ENCODE results near the gene TTLL11. TPM values are rescaled to one million over a fixed set of nuclear protein-coding genes. Genes with fewer than 3 reads are reported as not detected.

Gene TTLL11
- polyA plus RNA-seq, 1 of the 3 experiments (the other 2 are of a cell fraction): 6.8 TPM

DNA sequence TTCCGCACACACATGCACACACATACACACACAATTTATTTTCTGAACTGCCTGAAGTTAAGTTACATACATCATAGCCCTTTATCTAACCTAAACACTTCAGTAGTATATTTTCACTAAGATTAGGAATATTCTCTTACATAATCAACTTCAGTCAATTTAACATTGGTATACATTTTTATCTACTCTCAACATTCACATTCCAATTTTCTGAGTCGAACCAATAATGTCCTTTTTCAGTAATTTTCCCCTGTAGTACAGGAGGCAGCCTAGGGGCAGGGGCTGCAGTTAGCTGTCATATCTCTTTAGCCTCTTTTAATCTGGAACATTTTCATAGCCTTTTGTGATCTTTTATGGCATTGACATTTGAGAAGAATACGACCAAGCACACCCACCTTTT is 291.5 kb downstream of the TTLL11 start:
- DNase-seq: no peak
- Histone ChIP-seq H3K27ac (ENCODE audit: low read depth in 2 of 2, low read length in 1 of 2) (no peak overlapping the region), H3K27me3 (ENCODE audit: insufficient read depth) (no peaks in the 10 kb centered on the region), H3K4me3 (ENCODE audit: low read depth in 2 of 2, low read length in 1 of 2) (no peak overlapping the region), H3K4me2 (no peak overlapping the region), H3K79me2 (ENCODE audit: insufficient read depth) (no peaks in the 10 kb centered on the region), H3K36me3 (replicated peaks in 1 of 2; ENCODE audit: control insufficient read depth in 1 of 2, insufficient read depth in 2 of 2, low read length in 1 of 2) (no peaks in the 10 kb centered on the region), H4K20me1 (ENCODE audit: insufficient read depth) (no peaks in the 10 kb centered on the region), H3K9me3 (peaks cover 6% of the 10 kb centered on the region; the same call in 1 of the 2 replicates), H2AFZ (ENCODE audit: low read depth) (no peak overlapping the region), H3K9me2 (no peaks in the 10 kb centered on the region), H3K4me1 (ENCODE audit: control insufficient read depth in 1 of 2, insufficient read depth in 2 of 2, low read depth in 1 of 2, low read length in 1 of 2) (no peaks in the 10 kb centered on the region), H3F3A (replicated peaks; ENCODE audit: insufficient read depth) (no peaks in the 10 kb centered on the region), H3K9ac (no peak overlapping the region)
- TF ChIP-seq GABPA (IDR thresholded peaks at IDR 0.05; ENCODE audit: low read depth) (no peak), NRF1 (IDR thresholded peaks at IDR 0.05; ENCODE audit: low read depth, low read length) (no peak), FOXM1 (IDR thresholded peaks at IDR 0.05; ENCODE audit: low read depth) (no peak), EP300 (IDR thresholded peaks at IDR 0.05; ENCODE audit: borderline replicate concordance in 1 of 2, low read depth in 1 of 2, low read length in 1 of 2) (no peak), JUND (IDR thresholded peaks at IDR 0.05) (no peak)
- TF ChIP-seq, protein P1, sequence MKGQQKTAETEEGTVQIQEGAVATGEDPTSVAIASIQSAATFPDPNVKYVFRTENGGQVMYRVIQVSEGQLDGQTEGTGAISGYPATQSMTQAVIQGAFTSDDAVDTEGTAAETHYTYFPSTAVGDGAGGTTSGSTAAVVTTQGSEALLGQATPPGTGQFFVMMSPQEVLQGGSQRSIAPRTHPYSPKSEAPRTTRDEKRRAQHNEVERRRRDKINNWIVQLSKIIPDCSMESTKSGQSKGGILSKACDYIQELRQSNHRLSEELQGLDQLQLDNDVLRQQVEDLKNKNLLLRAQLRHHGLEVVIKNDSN (IDR thresholded peaks at IDR 0.05; ENCODE audit: borderline replicate concordance, low read depth): no peak
- CTCF ChIA-PET: interaction anchor here (0.6 kb wide), 1 partner anchor 9 kb away, joined by 3 read pairs; no protein-coding TSS in a partner anchor
- 36% methylated on average over 3 of the region's 3 CpGs for WGBS (ENCODE audit: low lambda C conversion rate)
- POLR2A ChIA-PET: no interaction called here

DNA sequence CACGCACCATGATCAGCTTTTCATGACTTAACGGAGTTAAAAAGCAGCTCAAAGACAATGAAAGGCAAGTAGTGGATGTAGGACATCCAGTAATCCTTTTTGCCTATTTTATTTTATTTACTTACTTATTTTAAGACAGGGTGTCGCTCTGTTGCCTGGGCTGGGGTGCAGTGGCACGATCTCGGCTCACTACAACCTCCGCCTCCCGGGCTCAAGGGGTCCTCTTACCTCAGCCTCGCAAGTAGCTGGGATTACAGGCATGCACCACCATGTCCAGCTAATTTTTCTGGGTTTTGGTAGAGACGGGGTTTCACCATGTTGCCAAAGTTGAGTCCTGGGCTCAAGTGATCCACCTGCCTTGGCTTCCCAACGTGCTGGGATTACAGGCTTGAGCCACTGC is 292.7 kb downstream of the TTLL11 start:
- Histone ChIP-seq H3K27me3 (ENCODE audit: insufficient read depth) (no peaks in the 10 kb centered on the region), H3K4me1 (ENCODE audit: control insufficient read depth in 1 of 2, insufficient read depth in 2 of 2, low read depth in 1 of 2, low read length in 1 of 2) (no peaks in the 10 kb centered on the region), H3K36me3 (replicated peaks in 1 of 2; ENCODE audit: control insufficient read depth in 1 of 2, insufficient read depth in 2 of 2, low read length in 1 of 2) (no peaks in the 10 kb centered on the region), H3K79me2 (ENCODE audit: insufficient read depth) (no peaks in the 10 kb centered on the region), H3K9me2 (no peaks in the 10 kb centered on the region), H3K4me2 (no peak overlapping the region), H2AFZ (ENCODE audit: low read depth) (no peak overlapping the region), H3K27ac (ENCODE audit: low read depth in 2 of 2, low read length in 1 of 2) (no peak overlapping the region), H3K9ac (no peak overlapping the region), H4K20me1 (ENCODE audit: insufficient read depth) (no peaks in the 10 kb centered on the region), H3F3A (replicated peaks; ENCODE audit: insufficient read depth) (no peaks in the 10 kb centered on the region), H3K9me3 (peaks cover 6% of the 10 kb centered on the region; the same call in 1 of the 2 replicates), H3K4me3 (ENCODE audit: low read depth in 2 of 2, low read length in 1 of 2) (no peak overlapping the region)
- WGBS (ENCODE audit: low lambda C conversion rate): 84% methylated on average over 9 of the region's 10 CpGs
- CTCF ChIA-PET: no interaction called here
- POLR2A ChIA-PET: no interaction called here
- DNase-seq: no peak
- TF ChIP-seq, protein P2, sequence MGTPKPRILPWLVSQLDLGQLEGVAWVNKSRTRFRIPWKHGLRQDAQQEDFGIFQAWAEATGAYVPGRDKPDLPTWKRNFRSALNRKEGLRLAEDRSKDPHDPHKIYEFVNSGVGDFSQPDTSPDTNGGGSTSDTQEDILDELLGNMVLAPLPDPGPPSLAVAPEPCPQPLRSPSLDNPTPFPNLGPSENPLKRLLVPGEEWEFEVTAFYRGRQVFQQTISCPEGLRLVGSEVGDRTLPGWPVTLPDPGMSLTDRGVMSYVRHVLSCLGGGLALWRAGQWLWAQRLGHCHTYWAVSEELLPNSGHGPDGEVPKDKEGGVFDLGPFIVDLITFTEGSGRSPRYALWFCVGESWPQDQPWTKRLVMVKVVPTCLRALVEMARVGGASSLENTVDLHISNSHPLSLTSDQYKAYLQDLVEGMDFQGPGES (IDR thresholded peaks at IDR 0.05; ENCODE audit: low read depth, low read length): no peak
- TF ChIP-seq CHD2 (IDR thresholded peaks at IDR 0.05; ENCODE audit: low read length, partially characterized antibody): no peak
- TF ChIP-seq NFIC (IDR thresholded peaks at IDR 0.05; ENCODE audit: borderline replicate concordance): no peak
- TF ChIP-seq, protein P3, sequence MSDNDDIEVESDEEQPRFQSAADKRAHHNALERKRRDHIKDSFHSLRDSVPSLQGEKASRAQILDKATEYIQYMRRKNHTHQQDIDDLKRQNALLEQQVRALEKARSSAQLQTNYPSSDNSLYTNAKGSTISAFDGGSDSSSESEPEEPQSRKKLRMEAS (IDR thresholded peaks at IDR 0.05; ENCODE audit: low read depth): no peak
- TF ChIP-seq, protein P4, sequence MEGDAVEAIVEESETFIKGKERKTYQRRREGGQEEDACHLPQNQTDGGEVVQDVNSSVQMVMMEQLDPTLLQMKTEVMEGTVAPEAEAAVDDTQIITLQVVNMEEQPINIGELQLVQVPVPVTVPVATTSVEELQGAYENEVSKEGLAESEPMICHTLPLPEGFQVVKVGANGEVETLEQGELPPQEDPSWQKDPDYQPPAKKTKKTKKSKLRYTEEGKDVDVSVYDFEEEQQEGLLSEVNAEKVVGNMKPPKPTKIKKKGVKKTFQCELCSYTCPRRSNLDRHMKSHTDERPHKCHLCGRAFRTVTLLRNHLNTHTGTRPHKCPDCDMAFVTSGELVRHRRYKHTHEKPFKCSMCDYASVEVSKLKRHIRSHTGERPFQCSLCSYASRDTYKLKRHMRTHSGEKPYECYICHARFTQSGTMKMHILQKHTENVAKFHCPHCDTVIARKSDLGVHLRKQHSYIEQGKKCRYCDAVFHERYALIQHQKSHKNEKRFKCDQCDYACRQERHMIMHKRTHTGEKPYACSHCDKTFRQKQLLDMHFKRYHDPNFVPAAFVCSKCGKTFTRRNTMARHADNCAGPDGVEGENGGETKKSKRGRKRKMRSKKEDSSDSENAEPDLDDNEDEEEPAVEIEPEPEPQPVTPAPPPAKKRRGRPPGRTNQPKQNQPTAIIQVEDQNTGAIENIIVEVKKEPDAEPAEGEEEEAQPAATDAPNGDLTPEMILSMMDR (IDR thresholded peaks at IDR 0.05): no peak
- no peak for TF ChIP-seq SIN3A (IDR thresholded peaks at IDR 0.05; ENCODE audit: borderline replicate concordance, low read depth, low read length)
- TF ChIP-seq, protein P5, sequence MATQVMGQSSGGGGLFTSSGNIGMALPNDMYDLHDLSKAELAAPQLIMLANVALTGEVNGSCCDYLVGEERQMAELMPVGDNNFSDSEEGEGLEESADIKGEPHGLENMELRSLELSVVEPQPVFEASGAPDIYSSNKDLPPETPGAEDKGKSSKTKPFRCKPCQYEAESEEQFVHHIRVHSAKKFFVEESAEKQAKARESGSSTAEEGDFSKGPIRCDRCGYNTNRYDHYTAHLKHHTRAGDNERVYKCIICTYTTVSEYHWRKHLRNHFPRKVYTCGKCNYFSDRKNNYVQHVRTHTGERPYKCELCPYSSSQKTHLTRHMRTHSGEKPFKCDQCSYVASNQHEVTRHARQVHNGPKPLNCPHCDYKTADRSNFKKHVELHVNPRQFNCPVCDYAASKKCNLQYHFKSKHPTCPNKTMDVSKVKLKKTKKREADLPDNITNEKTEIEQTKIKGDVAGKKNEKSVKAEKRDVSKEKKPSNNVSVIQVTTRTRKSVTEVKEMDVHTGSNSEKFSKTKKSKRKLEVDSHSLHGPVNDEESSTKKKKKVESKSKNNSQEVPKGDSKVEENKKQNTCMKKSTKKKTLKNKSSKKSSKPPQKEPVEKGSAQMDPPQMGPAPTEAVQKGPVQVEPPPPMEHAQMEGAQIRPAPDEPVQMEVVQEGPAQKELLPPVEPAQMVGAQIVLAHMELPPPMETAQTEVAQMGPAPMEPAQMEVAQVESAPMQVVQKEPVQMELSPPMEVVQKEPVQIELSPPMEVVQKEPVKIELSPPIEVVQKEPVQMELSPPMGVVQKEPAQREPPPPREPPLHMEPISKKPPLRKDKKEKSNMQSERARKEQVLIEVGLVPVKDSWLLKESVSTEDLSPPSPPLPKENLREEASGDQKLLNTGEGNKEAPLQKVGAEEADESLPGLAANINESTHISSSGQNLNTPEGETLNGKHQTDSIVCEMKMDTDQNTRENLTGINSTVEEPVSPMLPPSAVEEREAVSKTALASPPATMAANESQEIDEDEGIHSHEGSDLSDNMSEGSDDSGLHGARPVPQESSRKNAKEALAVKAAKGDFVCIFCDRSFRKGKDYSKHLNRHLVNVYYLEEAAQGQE (IDR thresholded peaks at IDR 0.05; ENCODE audit: low read depth, low read length): no peak
- TF ChIP-seq, protein P6, sequence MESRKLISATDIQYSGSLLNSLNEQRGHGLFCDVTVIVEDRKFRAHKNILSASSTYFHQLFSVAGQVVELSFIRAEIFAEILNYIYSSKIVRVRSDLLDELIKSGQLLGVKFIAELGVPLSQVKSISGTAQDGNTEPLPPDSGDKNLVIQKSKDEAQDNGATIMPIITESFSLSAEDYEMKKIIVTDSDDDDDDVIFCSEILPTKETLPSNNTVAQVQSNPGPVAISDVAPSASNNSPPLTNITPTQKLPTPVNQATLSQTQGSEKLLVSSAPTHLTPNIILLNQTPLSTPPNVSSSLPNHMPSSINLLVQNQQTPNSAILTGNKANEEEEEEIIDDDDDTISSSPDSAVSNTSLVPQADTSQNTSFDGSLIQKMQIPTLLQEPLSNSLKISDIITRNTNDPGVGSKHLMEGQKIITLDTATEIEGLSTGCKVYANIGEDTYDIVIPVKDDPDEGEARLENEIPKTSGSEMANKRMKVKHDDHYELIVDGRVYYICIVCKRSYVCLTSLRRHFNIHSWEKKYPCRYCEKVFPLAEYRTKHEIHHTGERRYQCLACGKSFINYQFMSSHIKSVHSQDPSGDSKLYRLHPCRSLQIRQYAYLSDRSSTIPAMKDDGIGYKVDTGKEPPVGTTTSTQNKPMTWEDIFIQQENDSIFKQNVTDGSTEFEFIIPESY (IDR thresholded peaks at IDR 0.05; ENCODE audit: borderline replicate concordance, low read depth): no peak
- TF ChIP-seq FOXM1 (IDR thresholded peaks at IDR 0.05; ENCODE audit: low read depth): no peak
- no peak for TF ChIP-seq TAF1 (IDR thresholded peaks at IDR 0.05; ENCODE audit: borderline replicate concordance, low read depth, low read length)
- no peak for TF ChIP-seq TCF12 (IDR thresholded peaks at IDR 0.05)
- no peak for TF ChIP-seq FOXJ3 (CRISPR knock-in tag; IDR thresholded peaks at IDR 0.05)
- no peak for TF ChIP-seq POLR2AphosphoS5 (IDR thresholded peaks at IDR 0.05; ENCODE audit: low read depth, low read length)
- TF ChIP-seq SMC3 (IDR thresholded peaks at IDR 0.05; ENCODE audit: low read depth, low read length): no peak
- no peak for TF ChIP-seq NRF1 (IDR thresholded peaks at IDR 0.05; ENCODE audit: low read depth, low read length)

All from SK-N-SH (cell line).